ENCODE measurements around the gene PRLR.
"Not testable (repeated sequence)": the region's sequence is repeated elsewhere in the genome, so short reads cannot be mapped to it uniquely, and the experiment has no call there.

PRLR gene

GRCh38 chr5:35045280-35045679, 185.0 kb downstream of the PRLR start:
- no peak for DNase-seq (ENCODE audit: low read depth)
- no peak overlapping the region for H3K4me3 ChIP-seq (ENCODE audit: low read depth, low read length)
- TF ChIP-seq POLR2A (IDR thresholded peaks at IDR 0.05; ENCODE audit: extremely low read depth, insufficient read length) (no peak), MAX (IDR thresholded peaks at IDR 0.05; ENCODE audit: low read depth, low read length) (no peak), MYC (IDR thresholded peaks at IDR 0.05; ENCODE audit: low read depth, low read length) (no peak), CTCF (IDR thresholded peaks at IDR 0.05; ENCODE audit: low read depth, low read length) (no peak)

- no peak for TF ChIP-seq POLR2A (IDR thresholded peaks at IDR 0.05; ENCODE audit: extremely low read depth, insufficient read length)
- TF ChIP-seq MYC (IDR thresholded peaks at IDR 0.05; ENCODE audit: low read depth, low read length) = no peak
- TF ChIP-seq CTCF (IDR thresholded peaks at IDR 0.05; ENCODE audit: low read depth, low read length) = no peak
- TF ChIP-seq MAX (IDR thresholded peaks at IDR 0.05; ENCODE audit: low read depth, low read length) = no peak
- no peak overlapping the region for H3K4me3 ChIP-seq (ENCODE audit: low read depth, low read length)
- no peak for DNase-seq (ENCODE audit: low read depth)
Measured at GRCh38 chr5:35044649-35045048, 185.6 kb downstream of the PRLR start.

GRCh38 chr5:35042781-35043180, 187.5 kb downstream of the PRLR start:
- H3K4me3 ChIP-seq (ENCODE audit: low read depth, low read length) = no peak overlapping the region
- TF ChIP-seq CTCF (IDR thresholded peaks at IDR 0.05; ENCODE audit: low read depth, low read length) (no peak), POLR2A (IDR thresholded peaks at IDR 0.05; ENCODE audit: extremely low read depth, insufficient read length) (no peak), MYC (IDR thresholded peaks at IDR 0.05; ENCODE audit: low read depth, low read length) (no peak), MAX (IDR thresholded peaks at IDR 0.05; ENCODE audit: low read depth, low read length) (no peak)
- no peak for DNase-seq (ENCODE audit: low read depth)

GRCh38 chr5:35041261-35041660, 189.0 kb downstream of the PRLR start:
- TF ChIP-seq MYC (IDR thresholded peaks at IDR 0.05; ENCODE audit: low read depth, low read length) (no peak), POLR2A (IDR thresholded peaks at IDR 0.05; ENCODE audit: extremely low read depth, insufficient read length) (no peak), MAX (IDR thresholded peaks at IDR 0.05; ENCODE audit: low read depth, low read length) (no peak), CTCF (IDR thresholded peaks at IDR 0.05; ENCODE audit: low read depth, low read length) (no peak)
- no peak for DNase-seq (ENCODE audit: low read depth)
- H3K4me3 ChIP-seq (ENCODE audit: low read depth, low read length) = no peak overlapping the region

- H3K4me3 ChIP-seq (ENCODE audit: low read depth, low read length) = no peak overlapping the region
- TF ChIP-seq POLR2A (IDR thresholded peaks at IDR 0.05; ENCODE audit: extremely low read depth, insufficient read length) = no peak
- TF ChIP-seq MAX (IDR thresholded peaks at IDR 0.05; ENCODE audit: low read depth, low read length) = no peak
- TF ChIP-seq MYC (IDR thresholded peaks at IDR 0.05; ENCODE audit: low read depth, low read length) = no peak
- no peak for TF ChIP-seq CTCF (IDR thresholded peaks at IDR 0.05; ENCODE audit: low read depth, low read length)
- DNase-seq (ENCODE audit: low read depth) = no peak
Measured at GRCh38 chr5:35038891-35039290, 191.4 kb downstream of the PRLR start.

GRCh38 chr5:35036536-35036935, 193.8 kb downstream of the PRLR start:
- no peak for TF ChIP-seq MAX (IDR thresholded peaks at IDR 0.05; ENCODE audit: low read depth, low read length)
- no peak for DNase-seq (ENCODE audit: low read depth)
- no peak overlapping the region for H3K4me3 ChIP-seq (ENCODE audit: low read depth, low read length)

GRCh38 chr5:35035929-35036328, 194.4 kb downstream of the PRLR start:
- not testable (repeated sequence) for H3K4me3 ChIP-seq (ENCODE audit: low read depth, low read length); DNase-seq (ENCODE audit: low read depth)

All from NB4 (cell line).